Panc1 (cell line): ENCODE results near the gene SEMA5B. TPM values are rescaled to one million over a fixed set of nuclear protein-coding genes. Genes with fewer than 3 reads are reported as not detected.

Source experiments
- ATAC-seq: fragments of 200-7000 bp; cut with Tn5 transposase; 2 replicates; pipeline ENCODE4 v1.9.1; 2020; ENCODE audit warnings: mild to moderate bottlenecking, moderate library complexity
- BruUV-seq: library from RNA; stranded (reverse); fragments of 400-500 nt; replicated peaks from 2 replicates; lab custom pipeline; 2021; lab: Mats Ljungman, UMichigan
- CTCF ChIA-PET: fragments of 300-600 bp; sonication (Branson Sonifier 250); formaldehyde crosslinking; loops from one replicate; lab custom pipeline; 2022; ENCODE audit warnings: antibody characterized with exemption; lab: Charles Lee
- POLR2A ChIA-PET: fragments of 300-600 bp; sonication (Branson Sonifier 250); formaldehyde crosslinking; loops from one replicate; lab custom pipeline; 2022; ENCODE audit warnings: antibody characterized with exemption; lab: Charles Lee
- DNase-seq: peaks from one replicate; pipeline ENCODE4 v3.0.0-alpha.2; 2010; ENCODE audit warnings: low read depth, low spot score
- H3K27ac ChIP-seq: 2 replicates; pipeline ENCODE4 v1.5.1; 2011; ENCODE audit warnings: mild to moderate bottlenecking, low read length, inconsistent platforms
- H3K27me3 ChIP-seq: fragments of 200-500 bp; sonication (Bioruptor generic); 2 replicates; pipeline ENCODE4 v1.6.0; 2014; ENCODE audit warnings: low read length, inconsistent platforms; ENCODE audit not compliant: control insufficient read depth, insufficient read depth
- H3K36me3 ChIP-seq: fragments of 200-500 bp; sonication (Bioruptor generic); 2 replicates; pipeline ENCODE4 v1.5.1; 2014; ENCODE audit warnings: inconsistent platforms, mild to moderate bottlenecking, low read length, moderate library complexity; ENCODE audit not compliant: control insufficient read depth, insufficient read depth
- H3K4me1 ChIP-seq: 2 replicates; pipeline ENCODE4 v1.5.1; 2011; ENCODE audit warnings: inconsistent platforms, mild to moderate bottlenecking, low read length, moderate library complexity; ENCODE audit not compliant: control insufficient read depth, insufficient read depth
- H3K4me3 ChIP-seq, 2 experiments: 2 replicates each; pipeline ENCODE4 v1.5.1; 2011 to 2012; ENCODE audit warnings: low read depth in 2 of 2, low read length in 2 of 2, mild to moderate bottlenecking in 2 of 2, inconsistent platforms in 1 of 2, moderate library complexity in 1 of 2
- H3K9me3 ChIP-seq: fragments of 200-500 bp; sonication (Bioruptor generic); 2 replicates; pipeline ENCODE4 v1.5.1; 2014; ENCODE audit warnings: low read depth, mild to moderate bottlenecking, inconsistent platforms, low read length, moderate library complexity; ENCODE audit not compliant: control insufficient read depth, insufficient read depth
- CTCF ChIP-seq: fragments of 450-650 bp; IDR thresholded peaks from 2 replicates; pipeline ENCODE4 v1.5.1; 2017; ENCODE audit warnings: mild to moderate bottlenecking
- POLR2AphosphoS5 ChIP-seq: IDR thresholded peaks from 2 replicates; pipeline ENCODE4 v1.6.1; 2012; ENCODE audit warnings: mild to moderate bottlenecking, low read depth, low read length, moderate library complexity
- REST ChIP-seq, 2 experiments: IDR thresholded peaks; 2 replicates each; pipeline ENCODE4 v1.6.1; 2011 to 2012; ENCODE audit warnings: low read depth in 2 of 2, control low read depth in 1 of 2, low read length in 1 of 2, mild to moderate bottlenecking in 1 of 2, moderate library complexity in 1 of 2; ENCODE audit not compliant: insufficient read depth in 1 of 2
- SIN3A ChIP-seq: IDR thresholded peaks from 2 replicates; pipeline ENCODE4 v1.6.1; 2012; ENCODE audit warnings: low read depth, mild to moderate bottlenecking, low read length, moderate library complexity, borderline replicate concordance; ENCODE audit not compliant: insufficient read depth
- TCF7L2 ChIP-seq: IDR thresholded peaks from 2 replicates; pipeline ENCODE4 v1.6.1; 2011; ENCODE audit warnings: mild to moderate bottlenecking, low read depth, low read length, inconsistent platforms
- in situ Hi-C: cut with HindIII; loops from 2 replicates; pipeline ENCODE4 v1.10.0; 2016; ENCODE audit warnings: low sequenced_read_pairs, low pct_unique_long_range_greater_than_20kb
- intact Hi-C: fragments of 100-400 bp; cut with micrococcal nuclease; formaldehyde crosslinking; loops from one replicate; pipeline ENCODE4 v1.10.0; 2022; ENCODE audit not compliant: unreplicated experiment
- total RNA-seq: library from RNA; stranded (reverse); gene quantifications from one replicate; pipeline ENCODE4 v1.2.1, GENCODE V29; 2021; ENCODE audit not compliant: unreplicated experiment

Gene SEMA5B
- total RNA-seq, 1 experiment from 2014 or later: 1.2 TPM

- intact Hi-C loops (no loop called here), in situ Hi-C loops (no loop called here)
- H3K4me1 ChIP-seq: no peaks in the 10 kb centered on the region
- BruUV-seq: no TSS peak
- ChIA-PET POLR2A (no interaction called here), CTCF (no interaction called here)
- H3K27ac ChIP-seq: no peak overlapping the region
- H3K4me3 ChIP-seq: no peak overlapping the region
- H3K36me3 ChIP-seq: no peaks in the 10 kb centered on the region
- no peaks in the 10 kb centered on the region for H3K9me3 ChIP-seq
- H3K27me3 ChIP-seq: no peaks in the 10 kb centered on the region; the same call in 1 of the 2 replicates
- DNase-seq: no peak
- no peak for TF ChIP-seq TCF7L2
- no peak for TF ChIP-seq REST (IDR thresholded peaks at IDR 0.05; ENCODE audit: insufficient read depth in 1 of 2, low read depth in 2 of 2, low read length in 1 of 2)
- TF ChIP-seq POLR2AphosphoS5: no peak
- TF ChIP-seq CTCF: no peak
- no peak for TF ChIP-seq SIN3A
- no peak for ATAC-seq
Measured at GRCh38 chr3:122898298-122898697, 129.3 kb downstream of the SEMA5B start.

- Histone ChIP-seq H3K9me3 (no peaks in the 10 kb centered on the region), H3K27ac (no peak overlapping the region), H3K4me1 (no peaks in the 10 kb centered on the region), H3K4me3 (no peak overlapping the region), H3K27me3 (no peaks in the 10 kb centered on the region; the same call in 1 of the 2 replicates), H3K36me3 (no peaks in the 10 kb centered on the region)
- peak; percentile 53; the same call in 1 of the 2 replicates for ATAC-seq
- ChIA-PET CTCF (no interaction called here), POLR2A (no interaction called here)
- no peak for DNase-seq
- in situ Hi-C loops: no loop called here
- TF ChIP-seq REST (IDR thresholded peaks at IDR 0.05; ENCODE audit: insufficient read depth in 1 of 2, low read depth in 2 of 2, low read length in 1 of 2): no peak
- no peak for TF ChIP-seq SIN3A
- TF ChIP-seq CTCF: no peak
- no peak for TF ChIP-seq TCF7L2
- TF ChIP-seq POLR2AphosphoS5: no peak
- BruUV-seq: no TSS peak
- intact Hi-C loops: no loop called here
Measured at GRCh38 chr3:122893754-122894668, 133.6 kb downstream of the SEMA5B start.
